Body of pancreas (tissue), 4 donors: ENCODE measurements around the gene CCSER1. TPM values are rescaled to one million over a fixed set of nuclear protein-coding genes. Genes with fewer than 3 reads are reported as not detected.

Experiments used
- ATAC-seq: fragments of 150-250 bp; one replicate; pipeline ENCODE4 v1.9.1; 2016
- DNase-seq, 4 donors: peaks; one replicate each; pipeline ENCODE4 v3.0.0-alpha.2; 2019
- H3K27ac ChIP-seq, 4 donors: fragments of 200-600 bp; sonication (generic); 1 replicate in 3 of 4; 2 replicates in 1 of 4; pipeline versions ENCODE4 v1.5.1 to v1.6.1; 2016 to 2019; ENCODE audit warnings: mild to moderate bottlenecking in 1 of 4, mixed read lengths in 1 of 4, moderate library complexity in 1 of 4
- H3K27me3 ChIP-seq, 2 donors: fragments of 200-600 bp; sonication (generic); one replicate each; pipeline ENCODE4 v1.6.0; 2016; ENCODE audit warnings: mild to moderate bottlenecking in 1 of 2
- H3K36me3 ChIP-seq, 2 donors: fragments of 200-600 bp; sonication (generic); replicated peaks in 1 of 2; 2 replicates each; pipeline ENCODE4 v1.5.1; 2016; ENCODE audit warnings: low read depth in 2 of 2; ENCODE audit not compliant: insufficient read depth in 1 of 2
- H3K4me1 ChIP-seq: fragments of 200-600 bp; sonication (generic); one replicate; pipeline ENCODE4 v1.6.0; 2016
- H3K4me3 ChIP-seq, 2 donors: fragments of 200-600 bp; sonication (generic); 1 replicate in 1 of 2; 2 replicates in 1 of 2; pipeline ENCODE4 v1.5.1; 2016 to 2019
- H3K9me3 ChIP-seq, 3 donors: fragments of 200-600 bp; sonication (generic); 1 replicate in 2 of 3; 2 replicates in 1 of 3; pipeline ENCODE4 v1.5.1; 2016
- POLR2A ChIP-seq, 3 donors: fragments of 450-650 bp; IDR thresholded peaks; one replicate each; pipeline ENCODE4 v1.6.1; 2016; ENCODE audit warnings: antibody characterized with exemption in 3 of 3, mild to moderate bottlenecking in 2 of 3
- WGBS, 2 donors: methylation state at CpG; one replicate each; pipeline ENCODE4 v1.1.5; 2017; 5-methylcytosine and 5-hydroxymethylcytosine counted together
- intact Hi-C: fragments of 100-400 bp; cut with DNase I; formaldehyde crosslinking; loops from one replicate; pipeline ENCODE4 v1.15.1; 2023
- total RNA-seq, 2 donors: library from RNA; depleted of rRNA; stranded (reverse); fragments of >200 nt; gene quantifications; one replicate each; pipeline ENCODE4 v1.1.0, GENCODE V29; 2016
- TF ChIP-seq, protein P1 (sequence below), 7 experiments: fragments of 450-650 bp in 4 of 7; fragments of 200-600 bp in 3 of 7; sonication (generic) in 3 of 7; IDR thresholded peaks; one replicate each; pipeline ENCODE4 v1.5.1; 2016 to 2019; ENCODE audit warnings: antibody characterized with exemption in 7 of 7

The CCSER1 gene
- total RNA-seq, 2 donors from 2014 or later = 13.2 to 14.5 TPM

DNA sequence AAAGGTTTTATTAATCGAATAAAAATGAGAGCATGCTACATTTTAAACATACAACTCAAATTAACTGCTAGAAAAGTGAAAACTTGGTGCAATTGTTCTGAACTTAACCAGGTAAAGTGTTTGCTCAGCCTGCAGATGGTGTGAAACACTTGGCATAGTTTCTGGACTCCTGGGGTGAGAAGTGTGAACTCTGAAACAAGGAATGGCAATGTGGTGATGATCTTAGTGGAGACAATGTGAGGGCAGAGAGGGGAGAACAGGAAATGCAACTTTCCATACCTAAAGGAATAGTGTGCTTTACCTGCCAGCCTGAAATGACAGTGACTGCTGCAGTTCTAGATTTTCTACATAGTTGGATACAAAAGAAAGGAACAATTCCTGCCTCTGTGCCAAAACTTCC is 57.4 kb downstream of the CCSER1 start:
- H3K4me3 ChIP-seq = no peak overlapping the region
- DNase-seq = no peak
- no peaks in the 10 kb centered on the region for H3K36me3 ChIP-seq
- no peak overlapping the region for H3K27ac ChIP-seq
- no peaks in the 10 kb centered on the region for H3K27me3 ChIP-seq
- intact Hi-C loops = no loop called here
- H3K9me3 ChIP-seq = no peaks in the 10 kb centered on the region
- TF ChIP-seq, protein P1, sequence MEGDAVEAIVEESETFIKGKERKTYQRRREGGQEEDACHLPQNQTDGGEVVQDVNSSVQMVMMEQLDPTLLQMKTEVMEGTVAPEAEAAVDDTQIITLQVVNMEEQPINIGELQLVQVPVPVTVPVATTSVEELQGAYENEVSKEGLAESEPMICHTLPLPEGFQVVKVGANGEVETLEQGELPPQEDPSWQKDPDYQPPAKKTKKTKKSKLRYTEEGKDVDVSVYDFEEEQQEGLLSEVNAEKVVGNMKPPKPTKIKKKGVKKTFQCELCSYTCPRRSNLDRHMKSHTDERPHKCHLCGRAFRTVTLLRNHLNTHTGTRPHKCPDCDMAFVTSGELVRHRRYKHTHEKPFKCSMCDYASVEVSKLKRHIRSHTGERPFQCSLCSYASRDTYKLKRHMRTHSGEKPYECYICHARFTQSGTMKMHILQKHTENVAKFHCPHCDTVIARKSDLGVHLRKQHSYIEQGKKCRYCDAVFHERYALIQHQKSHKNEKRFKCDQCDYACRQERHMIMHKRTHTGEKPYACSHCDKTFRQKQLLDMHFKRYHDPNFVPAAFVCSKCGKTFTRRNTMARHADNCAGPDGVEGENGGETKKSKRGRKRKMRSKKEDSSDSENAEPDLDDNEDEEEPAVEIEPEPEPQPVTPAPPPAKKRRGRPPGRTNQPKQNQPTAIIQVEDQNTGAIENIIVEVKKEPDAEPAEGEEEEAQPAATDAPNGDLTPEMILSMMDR (IDR thresholded peaks at IDR 0.05) = no peak
- no peak for TF ChIP-seq POLR2A (IDR thresholded peaks at IDR 0.05)
- no peak for ATAC-seq
- H3K4me1 ChIP-seq = peaks cover 6% of the 10 kb centered on the region
- 59 to 78% methylated on average over 1 of the region's 1 CpG for WGBS, 2 donors

DNA sequence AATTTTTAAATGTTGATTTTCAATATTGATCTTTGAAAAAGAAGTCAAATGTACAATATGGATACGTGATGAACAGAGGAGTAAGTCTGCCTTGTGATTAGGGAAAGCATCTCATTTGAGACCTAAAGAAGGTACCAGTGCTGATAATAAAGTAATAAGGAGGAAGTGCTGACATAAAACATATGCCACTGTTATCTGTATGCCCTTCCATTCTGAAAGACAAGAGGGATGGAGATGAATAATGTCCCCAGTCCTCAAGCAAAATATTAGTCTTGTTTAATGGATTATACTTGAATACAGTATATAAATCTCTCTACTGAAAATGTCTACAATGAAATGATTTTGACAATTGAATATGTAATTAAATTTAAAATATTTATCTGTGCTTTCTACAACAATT is 58.2 kb downstream of the CCSER1 start:
- H3K9me3 ChIP-seq = no peaks in the 10 kb centered on the region
- 83 to 85% methylated on average over 1 of the region's 1 CpG for WGBS, 2 donors
- DNase-seq (no peak), ATAC-seq (no peak)
- TF ChIP-seq, protein P1 (IDR thresholded peaks at IDR 0.05) = no peak
- no peak for TF ChIP-seq POLR2A (IDR thresholded peaks at IDR 0.05)
- intact Hi-C loops = no loop called here
- no peaks in the 10 kb centered on the region for H3K27me3 ChIP-seq
- no peaks in the 10 kb centered on the region for H3K36me3 ChIP-seq
- H3K27ac ChIP-seq = no peak overlapping the region
- H3K4me1 ChIP-seq = peaks cover 6% of the 10 kb centered on the region
- no peak overlapping the region for H3K4me3 ChIP-seq

DNA sequence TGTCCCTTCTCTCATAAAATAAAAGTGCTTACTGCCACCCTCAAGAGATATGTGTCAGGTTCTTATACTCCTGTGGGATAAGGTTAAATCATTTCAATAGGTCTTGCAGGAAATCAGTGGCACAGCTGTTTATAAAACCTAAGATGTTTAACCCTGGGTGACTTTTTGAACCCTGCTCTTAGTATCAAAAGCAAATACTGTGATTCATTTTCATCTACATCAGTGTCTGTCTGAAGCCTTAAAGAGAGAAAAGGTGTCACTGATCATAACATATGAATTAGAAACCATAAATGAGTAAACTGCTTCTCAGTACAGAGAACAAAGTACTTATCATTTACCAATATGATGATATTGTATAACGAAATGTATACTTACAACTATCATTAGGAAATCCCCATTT is 59.0 kb downstream of the CCSER1 start:
- no peaks in the 10 kb centered on the region for H3K36me3 ChIP-seq
- peaks cover 6% of the 10 kb centered on the region for H3K4me1 ChIP-seq
- ATAC-seq (no peak), DNase-seq (no peak)
- no peaks in the 10 kb centered on the region for H3K27me3 ChIP-seq
- TF ChIP-seq POLR2A (IDR thresholded peaks at IDR 0.05) = no peak
- TF ChIP-seq, protein P1 (IDR thresholded peaks at IDR 0.05) = no peak
- intact Hi-C loops = no loop called here
- H3K27ac ChIP-seq = no peak overlapping the region
- no peak overlapping the region for H3K4me3 ChIP-seq
- no peaks in the 10 kb centered on the region for H3K9me3 ChIP-seq
- WGBS, 2 donors = 79 to 84% methylated on average over 1 of the region's 1 CpG

DNA sequence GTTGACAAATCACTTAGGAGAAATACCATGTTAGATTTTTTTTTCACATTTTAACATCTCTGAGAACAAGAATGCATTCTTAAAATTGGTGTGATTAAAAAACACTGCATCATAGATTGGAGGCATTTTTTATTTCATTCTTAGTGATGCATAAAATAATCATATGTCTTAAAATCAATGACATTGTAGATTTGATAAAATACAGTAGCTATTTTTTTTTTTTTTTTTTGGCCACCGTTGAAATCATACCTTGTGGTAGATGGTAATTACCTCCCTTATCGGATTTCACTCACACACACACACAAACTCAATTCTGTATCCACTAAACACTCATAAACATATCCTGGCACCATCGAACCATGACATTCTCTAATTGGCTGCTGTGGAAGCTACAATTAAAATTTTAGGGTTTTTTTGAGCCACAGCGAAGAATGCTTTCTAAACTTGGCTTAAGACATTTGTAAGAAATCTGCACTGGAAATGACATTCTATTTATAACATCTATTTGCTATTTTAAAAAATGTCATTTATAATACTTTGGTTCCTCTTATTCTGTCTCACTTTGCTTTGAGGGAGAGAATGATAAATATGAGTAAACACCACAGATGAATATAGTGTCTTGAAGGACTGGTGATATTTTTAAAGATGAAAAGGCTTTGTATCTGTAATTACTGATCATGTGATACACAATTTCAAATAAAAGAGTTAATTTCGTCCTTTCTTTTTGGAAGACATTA is 60.1 kb downstream of the CCSER1 start:
- intact Hi-C loops = no loop called here
- Histone ChIP-seq H3K27ac (no peak overlapping the region), H3K9me3 (no peaks in the 10 kb centered on the region), H3K4me1 (peaks cover 6% of the 10 kb centered on the region), H3K27me3 (no peaks in the 10 kb centered on the region), H3K36me3 (no peaks in the 10 kb centered on the region), H3K4me3 (no peak overlapping the region)
- DNase-seq (no peak), ATAC-seq (no peak)
- TF ChIP-seq, protein P1 (IDR thresholded peaks at IDR 0.05) = no peak
- TF ChIP-seq POLR2A (IDR thresholded peaks at IDR 0.05) = no peak
- 55 to 57% methylated on average over 5 of the region's 5 CpGs for WGBS, 2 donors

DNA sequence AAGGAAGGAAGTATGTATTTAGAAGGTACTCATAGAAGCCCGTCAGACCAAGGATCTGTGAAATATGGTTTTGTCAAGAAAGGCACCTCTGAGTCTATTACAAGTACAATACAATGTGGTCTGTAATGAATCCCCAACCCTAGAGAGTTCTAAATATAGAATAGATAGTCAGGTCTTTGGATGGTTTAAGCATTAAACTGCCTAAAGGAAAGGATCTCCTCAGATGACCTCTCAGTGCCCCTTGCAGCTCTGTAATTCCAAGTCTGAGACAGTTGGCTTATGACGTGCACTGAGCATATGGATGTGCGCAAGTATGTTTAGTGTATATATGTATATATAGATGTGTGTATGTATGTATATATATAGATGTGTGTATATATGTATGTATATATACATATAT is 62.0 kb downstream of the CCSER1 start:
- no peak overlapping the region for H3K27ac ChIP-seq
- no peak overlapping the region for H3K4me3 ChIP-seq
- TF ChIP-seq, protein P1 (IDR thresholded peaks at IDR 0.05) = no peak
- no peak for TF ChIP-seq POLR2A (IDR thresholded peaks at IDR 0.05)
- H3K36me3 ChIP-seq = no peaks in the 10 kb centered on the region
- DNase-seq = no peak
- intact Hi-C loops = no loop called here
- no peak for ATAC-seq
- H3K27me3 ChIP-seq = no peaks in the 10 kb centered on the region
- no peaks in the 10 kb centered on the region for H3K4me1 ChIP-seq
- no peaks in the 10 kb centered on the region for H3K9me3 ChIP-seq
- WGBS, 2 donors = 86 to 97% methylated on average over 3 of the region's 3 CpGs
